GM19099 (cell line): ENCODE results near the gene RUFY2.

Experiments used
- POLR2A ChIP-seq: IDR thresholded peaks from 3 replicates; pipeline ENCODE4 v1.6.1; 2011; ENCODE audit warnings: low read depth; ENCODE audit not compliant: insufficient read length; ENCODE audit errors: extremely low read depth

Gene RUFY2

DNA sequence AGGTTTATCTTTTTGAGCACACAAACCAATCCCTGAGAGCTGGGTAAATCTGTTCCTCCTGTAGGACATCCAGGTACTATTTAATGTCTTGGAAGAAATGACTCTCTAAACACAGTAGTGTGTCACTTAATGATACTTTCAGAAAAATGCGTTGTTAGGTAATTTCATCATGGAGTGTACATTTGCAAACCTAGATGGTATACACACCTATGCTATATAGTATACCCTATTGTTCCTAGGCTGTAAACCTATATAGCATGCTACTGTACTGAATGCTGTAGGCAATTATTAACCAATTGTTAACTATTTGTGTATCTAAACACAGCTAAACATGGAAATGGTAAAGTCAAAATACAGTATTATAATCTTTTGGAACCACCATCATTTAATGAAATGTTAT is 10.1 kb downstream of the RUFY2 start:
- no peak for TF ChIP-seq POLR2A

DNA sequence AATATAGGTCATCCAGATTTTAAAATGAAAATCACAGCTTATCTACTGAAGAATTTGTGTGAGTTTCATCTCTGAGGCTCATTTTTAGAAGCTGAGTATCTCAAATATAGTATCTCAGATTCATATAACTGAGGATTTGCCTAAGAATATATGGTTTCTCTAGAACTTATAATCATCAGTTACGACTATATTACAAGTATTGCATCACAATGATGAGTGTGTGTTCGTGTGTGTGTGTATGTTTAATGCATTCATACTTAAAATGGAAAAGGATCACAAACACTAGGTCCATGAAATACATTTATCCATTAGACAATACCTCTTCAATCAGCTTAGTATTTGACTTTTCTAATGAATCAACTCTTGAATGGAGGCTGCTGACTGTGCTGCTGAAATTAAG is 21.3 kb downstream of the RUFY2 start:
- no peak for TF ChIP-seq POLR2A

GRCh38 chr10:68371604-68372003 is 35.5 kb downstream of the RUFY2 start:
- no peak for TF ChIP-seq POLR2A

GRCh38 chr10:68367121-68367520 is 40.0 kb downstream of the RUFY2 start:
- TF ChIP-seq POLR2A = no peak

DNA sequence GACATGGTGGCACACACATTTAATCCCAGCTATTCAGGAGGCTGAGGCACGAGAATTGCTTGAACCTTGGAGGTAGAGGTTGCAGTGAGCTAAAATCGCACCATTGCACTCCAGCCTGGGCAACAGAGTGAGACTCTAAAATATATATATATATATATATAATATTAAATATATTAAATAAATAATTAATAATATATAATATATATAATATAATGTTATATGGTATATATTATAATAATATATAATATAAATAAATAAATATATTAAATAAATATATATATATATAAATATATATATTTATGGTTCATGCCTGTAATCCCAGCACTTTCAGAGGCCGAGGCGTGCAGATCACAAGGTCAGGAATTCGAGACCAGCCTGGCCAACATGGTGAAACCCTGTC is 40.5 kb downstream of the RUFY2 start:
- TF ChIP-seq POLR2A = no peak

- TF ChIP-seq POLR2A = no peak
Measured at GRCh38 chr10:68365611-68366010, 41.5 kb downstream of the RUFY2 start.

DNA sequence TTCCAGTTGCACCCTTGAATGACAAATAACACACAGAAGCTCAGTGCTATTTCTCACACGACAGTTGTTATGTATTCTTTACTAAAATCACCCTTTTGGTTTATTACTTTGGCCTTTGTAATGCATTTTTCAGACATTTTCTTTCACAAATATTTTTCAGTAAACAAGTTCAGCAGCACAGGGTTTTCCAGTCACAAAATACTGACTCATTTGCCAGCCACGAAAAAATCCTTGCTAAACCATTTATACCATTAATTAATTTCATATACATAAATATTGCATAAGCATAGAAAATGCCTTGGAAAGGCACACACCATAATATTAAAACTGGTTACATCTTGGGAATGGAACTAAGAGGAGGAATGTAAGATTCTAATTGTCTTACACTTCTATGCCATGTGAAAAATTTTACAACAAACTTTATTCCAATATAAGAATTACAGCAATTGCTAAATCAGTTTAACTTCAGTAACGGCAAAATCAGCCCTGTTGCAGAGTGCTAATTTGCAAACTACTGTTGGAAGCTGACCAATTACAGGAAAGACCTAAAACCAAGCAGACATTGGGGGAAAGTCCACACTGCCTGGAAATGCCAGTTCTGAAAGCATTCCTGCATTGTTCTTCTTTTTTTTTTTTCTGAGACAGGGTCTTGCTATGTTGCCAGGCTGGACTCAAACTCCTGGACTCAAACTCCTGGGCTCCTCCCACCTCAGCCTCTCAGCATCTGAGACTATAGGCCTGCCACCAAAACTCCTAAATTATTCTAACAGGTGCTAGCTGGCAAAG is 42.8 kb downstream of the RUFY2 start:
- no peak for TF ChIP-seq POLR2A

- TF ChIP-seq POLR2A = no peak
Measured at GRCh38 chr10:68362590-68362989, 44.5 kb downstream of the RUFY2 start.

GRCh38 chr10:68359189-68359588 is 47.9 kb downstream of the RUFY2 start:
- no peak for TF ChIP-seq POLR2A

DNA sequence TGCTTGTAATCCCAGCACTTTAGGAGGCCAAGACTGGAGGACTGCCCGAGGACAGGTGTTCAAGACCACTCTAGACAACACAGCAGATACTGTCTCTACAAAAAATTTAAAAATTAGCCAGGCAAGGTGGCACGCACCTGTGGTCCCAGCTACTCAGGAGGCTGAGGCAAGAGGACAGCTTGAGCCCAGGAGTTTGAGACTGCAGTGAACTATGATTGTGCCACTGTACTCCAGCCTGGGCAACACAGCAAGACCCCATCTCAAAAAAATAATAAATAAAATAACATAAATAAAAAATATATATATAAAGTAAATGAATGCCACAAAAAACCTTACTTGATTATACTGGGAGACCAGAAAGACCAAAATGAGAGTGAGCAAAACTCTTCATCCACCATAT is 53.5 kb downstream of the RUFY2 start:
- no peak for TF ChIP-seq POLR2A

DNA sequence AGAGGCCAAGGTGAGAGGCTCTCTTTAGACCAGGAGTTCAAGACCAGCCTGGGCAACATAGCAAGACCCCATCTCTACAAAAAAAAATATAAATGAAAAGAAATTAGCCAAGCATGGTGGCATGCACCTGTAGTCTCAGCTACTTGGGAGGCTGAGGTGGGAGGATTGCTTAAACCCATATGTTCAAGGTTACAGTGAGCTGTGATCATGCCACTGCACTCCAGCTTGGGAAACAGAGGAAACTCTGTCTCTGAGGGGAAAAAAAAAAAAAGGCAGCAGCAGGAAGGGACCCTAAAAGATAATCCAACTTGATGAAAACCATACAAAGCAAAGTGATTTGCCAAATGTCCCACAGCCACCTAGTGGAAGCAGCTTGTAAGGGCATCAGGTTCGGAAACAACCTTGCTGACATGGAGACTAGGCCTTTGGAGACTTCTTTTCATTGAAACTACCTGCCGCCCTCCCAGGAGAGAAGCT is 58.8 kb downstream of the RUFY2 start:
- no peak for TF ChIP-seq POLR2A

GRCh38 chr10:68346774-68347173 is 60.3 kb downstream of the RUFY2 start:
- TF ChIP-seq POLR2A = no peak

- no peak for TF ChIP-seq POLR2A
Measured at GRCh38 chr10:68345621-68346020, 61.5 kb downstream of the RUFY2 start.

- TF ChIP-seq POLR2A = no peak
Measured at GRCh38 chr10:68342909-68343516, 64.1 kb downstream of the RUFY2 start.

- TF ChIP-seq POLR2A = no peak
Measured at GRCh38 chr10:68340358-68341080, 66.6 kb downstream of the RUFY2 start.
